Measurements from ENCODE around the gene CD83. TPM values are rescaled to one million over a fixed set of nuclear protein-coding genes. Genes with fewer than 3 reads are reported as not detected.

CD83 gene
- total and polyA plus RNA-seq, 2 of the 4 experiments (the other 2 are of a cell fraction) = 2.0 to 2.5 TPM

DNA sequence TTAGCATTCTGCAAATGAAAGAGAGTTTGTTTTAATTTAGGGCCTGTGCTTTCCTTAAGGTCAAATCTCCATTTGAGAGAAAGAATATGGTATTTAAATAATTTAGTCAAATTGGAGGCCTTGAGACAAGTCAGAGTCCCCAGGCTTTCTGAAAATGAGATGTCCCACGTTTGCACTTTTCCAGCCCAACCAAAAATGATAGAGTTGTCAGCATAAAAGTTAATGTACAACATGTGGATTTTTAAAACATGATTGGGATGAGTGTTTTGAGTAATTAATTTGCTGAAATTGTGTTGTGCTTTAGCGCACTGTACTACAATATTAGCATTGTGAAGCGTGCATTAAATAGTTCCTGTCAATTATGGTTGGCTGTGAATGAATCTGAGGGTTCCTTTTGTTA, 10.0 kb downstream of the CD83 start:
- ChIA-PET CTCF (no interaction called here), POLR2A (ENCODE audit: unreplicated experiment) (no interaction called here)
- no peak overlapping the region for H3K56ac ChIP-seq (ENCODE audit: extremely low read depth, insufficient read depth, low read length)
- no peak overlapping the region for H2AK9ac ChIP-seq (replicated peaks; ENCODE audit: low read depth, low read length, poor library complexity)
- H3K4me3 ChIP-seq (ENCODE audit: insufficient read depth, low read depth, low read length) = no peak overlapping the region
- no TSS peak for BruUV-seq (replicated peaks)
- DNase-seq (no peak), ATAC-seq (ENCODE audit: low read depth) (no peak)
- no peak overlapping the region for H2AK5ac ChIP-seq (ENCODE audit: low read depth, low read length)
- dilution Hi-C loops (cut with HindIII; ENCODE audit: low sequenced_read_pairs, unreplicated experiment) (no loop called here), intact Hi-C loops (cut with micrococcal nuclease) (loop anchor here (5.0 to 10.0 kb wide), 2 partner anchors 1367 to 1495 kb away; no protein-coding TSS in a partner anchor), in situ Hi-C loops (cut with MboI; ENCODE audit: low sequenced_read_pairs) (no loop called here)
- no peak overlapping the region for H2BK20ac ChIP-seq (ENCODE audit: low read depth, low read length)
- H3K4ac ChIP-seq (ENCODE audit: low read depth, low read length) = no peak overlapping the region
- H4K8ac ChIP-seq (ENCODE audit: low read depth in 2 of 2, low read length in 2 of 2) = no peak overlapping the region
- H2BK120ac ChIP-seq (ENCODE audit: low read depth, low read length) = no peak overlapping the region
- no peaks in the 10 kb centered on the region for H4K20me1 ChIP-seq (ENCODE audit: insufficient read depth, low read length)
- H3K36me3 ChIP-seq (ENCODE audit: control insufficient read depth, insufficient read depth, low read length) = no peaks in the 10 kb centered on the region
- H4K5ac ChIP-seq (ENCODE audit: low read depth, low read length) = no peak overlapping the region
- no peaks in the 10 kb centered on the region for H3K27me3 ChIP-seq (ENCODE audit: control insufficient read depth, insufficient read depth, low read length)
- H3K4me2 ChIP-seq (ENCODE audit: low read depth, low read length) = no peak overlapping the region
- no peaks in the 10 kb centered on the region for H3K9me1 ChIP-seq (ENCODE audit: insufficient read depth, low read length)
- no peaks in the 10 kb centered on the region for H3K79me1 ChIP-seq (ENCODE audit: low read depth in 1 of 2, low read length in 2 of 2)
- H2BK5ac ChIP-seq (ENCODE audit: low read depth, low read length, poor library complexity, severe bottlenecking) = no peak overlapping the region
- no peak overlapping the region for H2AFZ ChIP-seq (replicated peaks; ENCODE audit: low read length, poor library complexity)
- no peaks in the 10 kb centered on the region for H3K4me1 ChIP-seq (ENCODE audit: control insufficient read depth, insufficient read depth, low read length)
- no CpG with 5 or more reads among the region's 3 CpGs for WGBS, 2 experiments (ENCODE audit: extremely low coverage in 2 of 2, insufficient read length in 1 of 2)
- TF ChIP-seq, protein P1, sequence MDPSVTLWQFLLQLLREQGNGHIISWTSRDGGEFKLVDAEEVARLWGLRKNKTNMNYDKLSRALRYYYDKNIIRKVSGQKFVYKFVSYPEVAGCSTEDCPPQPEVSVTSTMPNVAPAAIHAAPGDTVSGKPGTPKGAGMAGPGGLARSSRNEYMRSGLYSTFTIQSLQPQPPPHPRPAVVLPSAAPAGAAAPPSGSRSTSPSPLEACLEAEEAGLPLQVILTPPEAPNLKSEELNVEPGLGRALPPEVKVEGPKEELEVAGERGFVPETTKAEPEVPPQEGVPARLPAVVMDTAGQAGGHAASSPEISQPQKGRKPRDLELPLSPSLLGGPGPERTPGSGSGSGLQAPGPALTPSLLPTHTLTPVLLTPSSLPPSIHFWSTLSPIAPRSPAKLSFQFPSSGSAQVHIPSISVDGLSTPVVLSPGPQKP (IDR thresholded peaks at IDR 0.05; ENCODE audit: borderline replicate concordance, low read depth, low read length) = no peak
- TF ChIP-seq, protein P2, sequence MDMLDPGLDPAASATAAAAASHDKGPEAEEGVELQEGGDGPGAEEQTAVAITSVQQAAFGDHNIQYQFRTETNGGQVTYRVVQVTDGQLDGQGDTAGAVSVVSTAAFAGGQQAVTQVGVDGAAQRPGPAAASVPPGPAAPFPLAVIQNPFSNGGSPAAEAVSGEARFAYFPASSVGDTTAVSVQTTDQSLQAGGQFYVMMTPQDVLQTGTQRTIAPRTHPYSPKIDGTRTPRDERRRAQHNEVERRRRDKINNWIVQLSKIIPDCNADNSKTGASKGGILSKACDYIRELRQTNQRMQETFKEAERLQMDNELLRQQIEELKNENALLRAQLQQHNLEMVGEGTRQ (IDR thresholded peaks at IDR 0.05; ENCODE audit: low read depth, low read length) = no peak
- TF ChIP-seq MAFK (IDR thresholded peaks at IDR 0.05; ENCODE audit: low read depth, low read length) = no peak
- TF ChIP-seq NFE2L2 (IDR thresholded peaks at IDR 0.05; ENCODE audit: low read depth, low read length) = no peak
- no peak for TF ChIP-seq RFX5 (IDR thresholded peaks at IDR 0.05; ENCODE audit: low read depth, low read length)
- no peak for TF ChIP-seq CEBPB (IDR thresholded peaks at IDR 0.05; ENCODE audit: low read depth, low read length)
- no peak for TF ChIP-seq MXI1 (IDR thresholded peaks at IDR 0.05; ENCODE audit: borderline replicate concordance, low read depth, low read length)
- H3K9ac ChIP-seq (ENCODE audit: low read depth, low read length) = no peak overlapping the region
- H3K23ac ChIP-seq (ENCODE audit: low read depth, low read length) = no peak overlapping the region
- no peak overlapping the region for H3K18ac ChIP-seq (ENCODE audit: low read depth, low read length)
- no peak overlapping the region for H4K91ac ChIP-seq (ENCODE audit: insufficient read depth, low read depth, low read length)
- no peak overlapping the region for H2BK15ac ChIP-seq (ENCODE audit: low read depth, low read length)
- no peak overlapping the region for H3K14ac ChIP-seq (replicated peaks; ENCODE audit: low read depth, low read length)
- H3K9me3 ChIP-seq (ENCODE audit: control insufficient read depth, insufficient read depth, low read length) = no peaks in the 10 kb centered on the region
- H3K27ac ChIP-seq (ENCODE audit: insufficient read depth, low read length) = no peak overlapping the region

Measured in IMR-90 (cell line).